T-helper 1 cell treated with Interleukin-12 subunit alpha and Interleukin-12 subunit beta and Interleukin-4 antibody, amounts not matched to agents 30 μg/mL and 1 μg/mL, for 36 hours (primary cell): ENCODE data around the gene RIC8A.
A peak's percentile ranks its signal among the peaks of the same experiment; 100 is the strongest.
"Not testable (repeated sequence)": the region's sequence is repeated elsewhere in the genome, so short reads cannot be mapped to it uniquely, and the experiment has no call there.

Experiments
- H3K27ac Mint-ChIP-seq: one replicate; pipeline ENCODE4 v1.8.0; 2021; ENCODE audit warnings: mild to moderate bottlenecking, mixed read lengths
- H3K27me3 Mint-ChIP-seq: one replicate; pipeline ENCODE4 v1.8.0; 2021; ENCODE audit warnings: low read depth, mixed read lengths
- H3K36me3 Mint-ChIP-seq: one replicate; pipeline ENCODE4 v1.8.0; 2021; ENCODE audit warnings: low read depth, mixed read lengths
- H3K4me1 Mint-ChIP-seq: one replicate; pipeline ENCODE4 v1.8.0; 2021; ENCODE audit warnings: low read depth, mixed read lengths
- H3K4me3 Mint-ChIP-seq: one replicate; pipeline ENCODE4 v1.8.0; 2021; ENCODE audit warnings: mild to moderate bottlenecking, moderate library complexity, mixed read lengths
- H3K9me3 Mint-ChIP-seq: one replicate; pipeline ENCODE4 v1.8.0; 2021; ENCODE audit warnings: mixed read lengths

Gene RIC8A

DNA sequence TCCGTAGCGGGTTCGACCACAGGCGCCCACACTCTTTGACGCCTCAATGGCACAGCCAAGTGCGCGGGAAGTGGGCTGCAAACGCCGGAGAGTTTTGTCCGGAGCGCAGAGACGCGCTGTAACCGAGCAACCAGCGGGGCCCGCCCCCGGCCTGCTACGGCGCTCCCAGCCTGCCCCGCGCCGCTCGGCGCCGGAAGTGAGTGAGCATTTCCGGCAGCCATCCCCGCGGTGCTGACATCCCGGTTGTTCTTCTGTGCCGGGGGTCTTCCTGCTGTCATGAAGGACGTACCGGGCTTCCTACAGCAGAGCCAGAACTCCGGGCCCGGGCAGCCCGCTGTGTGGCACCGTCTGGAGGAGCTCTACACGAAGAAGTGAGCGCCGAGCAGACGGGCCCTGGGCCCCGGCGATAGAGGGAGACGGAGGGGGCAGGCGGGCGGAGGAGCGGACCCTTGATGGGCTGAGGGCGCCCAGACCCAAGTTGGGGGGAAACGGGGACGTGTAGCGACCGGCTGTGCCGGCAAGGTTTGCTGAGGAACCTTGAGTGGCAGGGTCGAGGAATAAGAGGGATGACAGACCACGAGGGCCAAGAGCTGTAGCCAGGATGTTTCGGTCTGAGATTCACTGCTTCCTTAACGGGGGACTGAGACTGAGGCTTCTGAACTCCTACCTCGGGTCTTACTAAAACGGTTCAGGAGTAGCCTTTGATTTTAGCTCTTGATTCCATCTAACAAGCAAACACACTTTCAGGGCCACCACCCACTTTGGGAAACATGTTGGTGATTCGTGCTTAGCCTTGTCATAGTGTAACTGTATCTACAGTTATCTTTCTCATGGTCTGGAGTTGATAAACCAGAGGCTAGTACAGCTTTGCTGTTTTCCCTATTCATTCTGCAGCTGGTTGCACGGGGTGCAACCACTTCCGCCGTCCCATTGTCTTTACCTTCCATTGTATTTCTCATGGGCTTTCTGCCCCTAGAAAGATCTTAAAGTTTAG is 29.6 kb downstream of the RIC8A start, which contains the start of gene PSMD13:
PSMD13 (plus strand) TSS at position 203 of the 994 bp plus-strand sequence; CDS start at position 277, 74 bp downstream.
- Mint-ChIP-seq H3K27ac (peak within 1 kb of the TSS; percentile 99), H3K4me1 (peaks cover 48% of the 10 kb centered on the region), H3K36me3 (peaks cover 21% of the 10 kb centered on the region), H3K9me3 (no peaks in the 10 kb centered on the region), H3K4me3 (peak within 1 kb of the TSS; percentile 97), H3K27me3 (no peaks in the 10 kb centered on the region)

DNA sequence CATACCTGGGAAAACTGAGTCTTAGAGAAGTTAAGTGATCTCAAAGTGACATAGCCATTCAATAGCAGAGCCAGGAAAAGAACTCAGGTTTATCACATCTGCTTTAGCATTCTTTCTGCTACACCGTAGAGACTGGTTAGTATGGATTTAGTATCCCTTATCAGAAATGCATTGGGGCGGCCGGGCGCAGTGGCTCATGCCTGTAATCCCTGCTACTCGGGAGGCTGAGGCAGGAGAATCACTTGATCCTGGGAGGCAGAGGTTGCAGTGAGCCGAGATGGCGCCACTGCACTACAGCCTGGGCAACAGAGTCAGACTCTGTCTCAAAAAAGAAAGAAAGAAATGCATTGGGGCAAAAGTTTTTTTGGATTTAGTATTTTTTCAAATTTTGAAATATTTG is 30.8 kb downstream of the RIC8A start:
- Mint-ChIP-seq H3K27ac (peak overlapping the region; percentile 45), H3K4me1 (peaks cover 53% of the 10 kb centered on the region), H3K4me3 (peak overlapping the region; percentile 97), H3K36me3 (peaks cover 26% of the 10 kb centered on the region)
- H3K9me3 Mint-ChIP-seq, H3K27me3 Mint-ChIP-seq: not testable (repeated sequence)

DNA sequence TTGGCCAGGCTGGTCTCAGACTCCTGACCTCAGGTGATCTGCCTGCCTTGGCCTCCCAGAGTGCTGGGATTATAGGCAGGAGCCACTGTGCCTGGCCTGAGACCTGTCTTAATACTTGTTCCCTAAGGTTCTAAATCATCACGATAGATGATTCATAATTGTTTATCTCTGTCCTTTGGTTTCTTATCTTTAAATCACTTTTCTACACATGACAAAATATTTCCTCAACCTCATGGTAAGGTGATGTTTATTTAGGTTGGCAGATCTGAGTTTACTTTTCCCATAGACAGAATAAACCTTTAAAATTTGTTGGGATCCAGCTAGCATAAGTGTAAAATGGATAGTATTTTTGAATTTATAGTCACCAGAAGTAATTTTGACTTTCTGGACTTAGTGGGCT is 32.8 kb downstream of the RIC8A start:
- no peak overlapping the region for H3K4me3 Mint-ChIP-seq

GRCh38 chr11:241634-242033 is 34.1 kb downstream of the RIC8A start:
- no peak overlapping the region for H3K4me3 Mint-ChIP-seq

More for the DNA sequence above, 32.8 kb downstream of the RIC8A start:
- no peak overlapping the region for H3K27ac Mint-ChIP-seq
- no peaks in the 10 kb centered on the region for H3K27me3 Mint-ChIP-seq
- H3K36me3 Mint-ChIP-seq: peaks cover 37% of the 10 kb centered on the region
- no peaks in the 10 kb centered on the region for H3K9me3 Mint-ChIP-seq
- peaks cover 61% of the 10 kb centered on the region for H3K4me1 Mint-ChIP-seq

DNA sequence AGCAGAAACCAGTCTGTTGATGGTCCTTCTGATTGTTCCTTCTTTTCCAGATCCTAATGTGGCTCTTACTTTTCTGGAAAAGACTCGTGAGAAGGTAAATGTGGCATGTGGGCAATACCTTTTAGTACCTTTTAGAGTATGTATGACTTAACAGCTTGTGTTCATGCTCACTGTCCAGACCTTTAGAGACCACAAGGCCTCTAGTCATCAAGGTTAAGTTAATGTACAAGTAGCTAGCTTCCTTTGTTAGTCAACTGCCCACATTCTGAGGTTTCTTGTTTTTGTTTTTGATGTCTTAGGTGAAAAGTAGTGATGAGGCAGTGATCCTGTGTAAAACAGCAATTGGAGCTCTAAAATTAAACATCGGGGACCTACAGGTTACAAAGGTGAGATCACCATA is 36.9 kb downstream of the RIC8A start:
- H3K4me1 Mint-ChIP-seq: peaks cover 43% of the 10 kb centered on the region
- peak overlapping the region; percentile 77 for H3K27ac Mint-ChIP-seq
- H3K9me3 Mint-ChIP-seq: no peaks in the 10 kb centered on the region
- H3K4me3 Mint-ChIP-seq: no peak overlapping the region
- H3K36me3 Mint-ChIP-seq: peaks cover 57% of the 10 kb centered on the region
- H3K27me3 Mint-ChIP-seq: no peaks in the 10 kb centered on the region

More at GRCh38 chr11:241634-242033, 34.1 kb downstream of the RIC8A start:
- Mint-ChIP-seq H3K4me1 (peaks cover 59% of the 10 kb centered on the region), H3K27me3 (no peaks in the 10 kb centered on the region), H3K9me3 (no peaks in the 10 kb centered on the region), H3K36me3 (peaks cover 47% of the 10 kb centered on the region), H3K27ac (no peak overlapping the region)

DNA sequence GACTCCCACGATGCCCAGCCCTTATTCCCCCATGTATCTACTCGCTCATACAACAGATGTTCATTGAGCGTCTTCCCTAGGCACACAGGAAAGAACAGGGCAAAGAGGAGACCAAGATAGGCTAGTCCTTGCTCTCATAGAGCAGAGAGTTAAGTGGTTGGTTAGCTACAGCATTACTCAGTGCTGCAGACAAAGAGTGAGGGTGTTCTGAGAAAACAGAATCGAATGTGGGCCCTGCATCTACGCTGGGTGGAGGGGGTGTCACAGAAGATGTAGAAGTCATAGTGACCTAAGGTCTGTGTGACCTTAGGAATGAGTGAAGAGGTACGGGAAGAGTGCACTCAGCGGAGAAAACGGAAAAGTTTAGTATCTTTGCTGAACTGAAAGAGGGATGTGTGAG is 41.6 kb downstream of the RIC8A start:
- Mint-ChIP-seq H3K27me3 (no peaks in the 10 kb centered on the region), H3K36me3 (peaks cover 63% of the 10 kb centered on the region), H3K4me1 (peaks cover 25% of the 10 kb centered on the region), H3K4me3 (no peak overlapping the region), H3K27ac (peak overlapping the region; percentile 7), H3K9me3 (no peaks in the 10 kb centered on the region)

DNA sequence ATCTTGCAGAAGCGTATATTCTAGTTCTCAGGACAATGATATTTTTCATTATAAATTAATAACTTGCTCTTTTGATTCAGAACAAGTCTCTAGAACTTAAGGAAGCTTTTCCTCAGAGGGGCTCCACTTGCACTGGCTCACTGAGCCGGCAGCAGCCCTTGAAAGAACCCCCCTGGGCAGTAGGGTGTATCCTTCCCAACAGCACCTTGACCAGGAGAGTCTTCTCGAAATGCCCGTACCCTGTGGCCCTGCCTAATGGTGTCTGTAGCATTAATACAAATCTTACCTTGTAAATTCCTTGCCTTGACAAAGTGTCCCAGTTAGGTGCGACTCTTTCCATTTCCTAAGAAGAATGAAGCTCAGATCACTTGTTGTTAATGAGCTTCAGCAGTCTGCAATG is 42.8 kb downstream of the RIC8A start:
- Mint-ChIP-seq H3K36me3 (peaks cover 57% of the 10 kb centered on the region), H3K4me3 (no peak overlapping the region), H3K9me3 (no peaks in the 10 kb centered on the region), H3K27ac (no peak overlapping the region), H3K27me3 (no peaks in the 10 kb centered on the region), H3K4me1 (peaks cover 19% of the 10 kb centered on the region)

GRCh38 chr11:250740-251299 is 43.3 kb downstream of the RIC8A start:
- Mint-ChIP-seq H3K27me3 (no peaks in the 10 kb centered on the region), H3K4me1 (peaks cover 16% of the 10 kb centered on the region), H3K27ac (no peak overlapping the region), H3K9me3 (no peaks in the 10 kb centered on the region), H3K4me3 (no peak overlapping the region), H3K36me3 (peaks cover 51% of the 10 kb centered on the region)

- Mint-ChIP-seq H3K9me3 (no peaks in the 10 kb centered on the region), H3K27ac (no peak overlapping the region), H3K4me1 (peaks cover 14% of the 10 kb centered on the region), H3K36me3 (peaks cover 47% of the 10 kb centered on the region), H3K4me3 (no peak overlapping the region), H3K27me3 (no peaks in the 10 kb centered on the region)
Observed at GRCh38 chr11:251550-251949, 44.0 kb downstream of the RIC8A start.

DNA sequence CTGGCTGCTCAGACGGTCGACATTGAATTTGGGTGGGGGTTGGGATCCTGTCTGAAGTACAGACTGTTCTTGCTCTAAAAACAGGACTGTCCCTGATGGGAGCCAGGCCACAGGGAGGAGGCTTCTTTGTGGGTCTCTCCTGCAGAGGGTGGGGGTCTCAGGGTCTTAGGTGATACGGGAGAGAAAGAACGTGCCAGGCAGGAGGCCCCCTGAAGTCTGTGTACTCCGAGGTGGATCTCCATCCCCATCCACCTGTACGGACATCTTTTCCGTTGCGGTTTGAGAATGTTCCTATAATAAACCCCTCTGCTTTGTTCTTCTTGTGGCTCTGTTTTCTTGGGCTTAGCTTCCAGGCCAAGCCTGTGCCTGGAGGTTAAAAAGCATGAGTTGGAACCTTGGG is 45.2 kb downstream of the RIC8A start:
- Mint-ChIP-seq H3K36me3 (peaks cover 38% of the 10 kb centered on the region), H3K4me1 (peaks cover 14% of the 10 kb centered on the region), H3K4me3 (no peak overlapping the region), H3K27me3 (no peaks in the 10 kb centered on the region), H3K9me3 (no peaks in the 10 kb centered on the region), H3K27ac (no peak overlapping the region)

DNA sequence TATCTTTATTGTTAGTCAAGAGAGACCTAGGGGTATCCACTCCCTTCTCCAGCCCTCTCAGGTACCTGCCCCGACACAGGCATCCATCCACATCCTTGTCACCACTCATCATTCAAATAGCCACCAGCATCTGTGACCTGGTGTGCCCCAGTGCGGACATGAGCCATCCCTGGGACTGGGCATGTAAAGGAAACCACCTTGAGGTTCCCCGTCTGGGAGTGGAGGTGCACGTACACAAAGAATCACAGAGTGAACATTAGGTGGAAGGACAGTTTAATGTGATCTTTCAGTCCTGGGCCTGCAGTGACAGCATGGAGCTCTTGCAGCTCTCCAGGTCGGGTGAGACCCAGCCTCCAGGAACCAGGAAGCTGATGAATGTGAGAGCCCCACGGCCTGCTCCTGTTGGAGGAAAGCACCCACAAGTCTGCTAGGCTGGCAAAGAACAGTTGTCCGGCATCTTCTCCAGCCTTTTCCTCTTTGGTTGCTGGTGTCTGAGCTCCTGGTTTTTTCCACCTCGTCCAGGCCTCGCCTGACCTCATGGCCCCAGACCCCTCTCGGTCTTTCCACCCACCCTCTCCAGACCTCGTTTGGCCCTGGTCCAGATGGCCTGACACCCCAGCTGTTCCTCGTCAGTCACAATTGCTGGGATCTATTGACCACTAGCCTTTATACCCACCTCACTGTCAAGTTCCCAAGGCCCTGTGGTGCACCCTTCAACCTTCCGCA is 45.8 kb downstream of the RIC8A start:
- Mint-ChIP-seq H3K4me3 (no peak overlapping the region), H3K27me3 (no peaks in the 10 kb centered on the region), H3K36me3 (peaks cover 33% of the 10 kb centered on the region), H3K4me1 (peaks cover 14% of the 10 kb centered on the region), H3K27ac (no peak overlapping the region), H3K9me3 (no peaks in the 10 kb centered on the region)

DNA sequence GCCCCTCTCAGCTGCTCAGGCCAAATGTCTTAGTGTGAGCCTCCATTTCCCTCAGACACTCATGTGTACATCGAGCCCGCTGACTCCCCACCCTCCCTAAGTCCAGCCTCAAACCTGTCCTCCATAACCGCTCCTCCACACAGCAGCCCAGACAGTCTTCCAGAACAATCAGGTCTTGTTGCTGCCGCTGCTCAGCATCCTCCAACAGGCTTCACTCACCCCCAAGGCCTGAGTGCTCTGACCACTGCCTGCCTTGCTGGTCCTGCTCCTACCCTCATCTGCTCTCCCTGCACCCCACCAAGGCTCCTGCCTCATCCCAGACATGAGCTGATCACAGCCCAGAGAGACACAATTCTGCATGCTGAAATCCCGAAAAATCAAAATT is 46.4 kb downstream of the RIC8A start:
- H3K9me3 Mint-ChIP-seq: no peaks in the 10 kb centered on the region
- H3K36me3 Mint-ChIP-seq: peaks cover 33% of the 10 kb centered on the region
- H3K27ac Mint-ChIP-seq: no peak overlapping the region
- H3K4me3 Mint-ChIP-seq: no peak overlapping the region
- H3K27me3 Mint-ChIP-seq: no peaks in the 10 kb centered on the region
- peaks cover 14% of the 10 kb centered on the region for H3K4me1 Mint-ChIP-seq

DNA sequence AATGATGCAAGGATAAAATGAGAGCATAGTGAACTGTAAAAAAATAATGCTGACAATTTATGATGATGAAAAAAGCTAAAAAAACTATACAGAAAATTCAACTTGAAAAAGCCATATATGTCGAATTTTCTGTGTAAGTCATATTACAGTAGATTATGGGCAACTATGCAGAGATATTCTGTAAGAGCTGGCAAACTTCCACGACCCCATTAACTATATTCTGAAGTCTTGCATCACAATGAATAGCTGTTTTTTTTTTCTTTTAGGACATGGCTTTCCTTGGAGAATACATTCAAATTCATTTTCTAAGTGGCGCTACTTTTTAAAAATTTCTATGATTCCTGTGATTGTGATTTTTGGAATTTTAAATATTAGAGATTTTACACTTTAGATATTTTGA is 47.7 kb downstream of the RIC8A start:
- Mint-ChIP-seq H3K4me3 (no peak overlapping the region), H3K9me3 (no peaks in the 10 kb centered on the region), H3K36me3 (peaks cover 29% of the 10 kb centered on the region), H3K27ac (no peak overlapping the region), H3K27me3 (peaks cover 3% of the 10 kb centered on the region), H3K4me1 (peaks cover 10% of the 10 kb centered on the region)

DNA sequence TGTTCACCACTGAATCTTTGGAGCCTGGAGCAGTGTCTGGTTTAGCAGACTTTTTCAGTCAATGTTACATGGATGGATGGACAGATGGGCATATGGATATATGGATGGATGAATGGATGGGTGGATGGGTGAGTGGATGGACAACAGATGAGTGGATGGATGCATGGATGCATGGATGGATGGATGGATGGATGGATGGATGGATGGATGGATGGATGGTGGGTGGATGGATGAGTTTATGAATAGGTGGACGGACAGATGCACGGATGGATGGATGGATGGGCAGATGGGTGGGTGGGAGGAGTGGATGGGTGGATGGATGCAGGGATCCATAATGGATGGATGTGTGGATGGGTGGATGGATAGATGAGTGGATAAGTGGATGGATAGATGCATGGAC is 48.3 kb downstream of the RIC8A start:
- Mint-ChIP-seq H3K36me3 (peaks cover 24% of the 10 kb centered on the region), H3K4me1 (peaks cover 5% of the 10 kb centered on the region), H3K27me3 (peaks cover 4% of the 10 kb centered on the region), H3K27ac (no peak overlapping the region), H3K9me3 (no peaks in the 10 kb centered on the region), H3K4me3 (no peak overlapping the region)
